Stimulated activated naive CD4-positive, alpha-beta T cell (primary cell): Measurements from ENCODE around the gene AUTS2.

Experiments used
- DNase-seq, 6 experiments: peaks; one replicate each; lab custom pipeline; 2025; lab: John Stamatoyannopoulos, UW

Gene AUTS2

DNA sequence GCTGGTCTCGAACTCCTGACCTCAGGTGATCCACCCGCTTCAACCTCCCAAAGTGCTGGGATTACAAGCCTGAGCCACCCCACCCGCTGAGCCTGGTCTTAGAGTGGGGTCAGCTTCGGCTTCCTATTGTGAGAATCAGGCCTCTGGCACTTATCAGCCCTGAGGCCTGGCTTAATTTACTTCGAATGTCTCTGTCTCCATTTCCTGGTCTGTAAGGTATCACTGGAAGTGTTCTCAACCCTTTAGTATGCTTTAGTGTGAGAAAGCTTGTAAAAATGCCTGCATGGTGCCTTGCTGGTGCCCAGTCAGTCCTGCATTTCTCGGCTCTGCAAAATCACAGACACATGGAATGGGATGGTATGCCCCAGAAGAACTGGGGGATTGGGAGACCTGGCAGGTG lies 862.3 kb downstream of the AUTS2 start:
- DNase-seq: no peak

- no peak for DNase-seq
These were observed 865.2 kb downstream of the AUTS2 start for GRCh38 chr7:70463352-70463938.

GRCh38 chr7:70466725-70467364 lies 868.6 kb downstream of the AUTS2 start:
- DNase-seq: no peak

DNA sequence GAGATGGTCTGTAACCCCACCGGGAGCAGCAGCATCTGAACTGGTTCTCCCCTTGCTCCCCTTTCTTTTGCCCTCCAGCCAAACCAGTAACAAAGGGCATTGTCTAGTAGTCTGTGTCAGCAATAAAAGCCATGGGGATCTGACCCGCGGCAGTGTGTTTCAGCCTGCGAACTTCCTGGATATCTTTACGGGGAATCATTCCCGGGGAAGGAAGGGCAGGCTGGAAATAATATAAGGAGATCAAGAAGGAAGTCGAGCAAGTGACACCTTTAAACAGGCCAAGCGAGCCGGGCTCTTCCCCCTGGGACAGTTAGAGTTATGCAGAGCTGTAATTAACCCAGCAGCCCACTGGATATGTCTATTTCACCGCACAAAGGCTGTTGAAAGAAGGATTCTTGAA lies 872.5 kb downstream of the AUTS2 start:
- no peak for DNase-seq

DNA sequence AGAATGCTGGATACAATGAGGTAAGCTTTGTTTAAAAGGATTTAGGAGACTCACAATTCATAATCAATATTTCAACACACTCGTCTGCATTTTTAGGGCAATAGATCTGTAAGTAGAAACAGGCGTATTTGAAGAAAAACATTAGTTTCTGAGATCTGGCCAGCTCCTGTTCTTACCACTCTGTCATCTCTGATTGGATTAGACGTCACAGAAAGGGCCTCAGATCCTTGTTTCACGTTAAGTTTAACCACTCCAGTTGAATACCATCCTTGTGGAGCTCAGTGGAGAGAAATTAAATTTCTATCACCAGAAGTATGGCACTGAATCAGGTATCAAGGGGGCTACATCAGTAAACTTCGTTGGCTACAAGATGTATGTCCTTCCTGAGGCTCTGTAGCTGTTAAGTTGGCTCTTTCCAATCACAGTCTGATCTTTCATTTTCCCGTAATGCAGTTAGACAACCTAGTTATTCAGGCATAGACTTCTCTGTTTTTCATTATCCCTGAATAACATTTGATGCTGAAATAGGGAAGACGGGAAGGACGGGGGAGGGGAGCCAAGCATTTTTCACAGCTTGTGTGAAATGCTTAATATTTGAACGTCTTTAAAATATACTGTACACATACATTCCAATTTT lies 874.4 kb downstream of the AUTS2 start:
- no peak for DNase-seq

GRCh38 chr7:70474639-70475234 lies 876.5 kb downstream of the AUTS2 start:
- DNase-seq: no peak

DNA sequence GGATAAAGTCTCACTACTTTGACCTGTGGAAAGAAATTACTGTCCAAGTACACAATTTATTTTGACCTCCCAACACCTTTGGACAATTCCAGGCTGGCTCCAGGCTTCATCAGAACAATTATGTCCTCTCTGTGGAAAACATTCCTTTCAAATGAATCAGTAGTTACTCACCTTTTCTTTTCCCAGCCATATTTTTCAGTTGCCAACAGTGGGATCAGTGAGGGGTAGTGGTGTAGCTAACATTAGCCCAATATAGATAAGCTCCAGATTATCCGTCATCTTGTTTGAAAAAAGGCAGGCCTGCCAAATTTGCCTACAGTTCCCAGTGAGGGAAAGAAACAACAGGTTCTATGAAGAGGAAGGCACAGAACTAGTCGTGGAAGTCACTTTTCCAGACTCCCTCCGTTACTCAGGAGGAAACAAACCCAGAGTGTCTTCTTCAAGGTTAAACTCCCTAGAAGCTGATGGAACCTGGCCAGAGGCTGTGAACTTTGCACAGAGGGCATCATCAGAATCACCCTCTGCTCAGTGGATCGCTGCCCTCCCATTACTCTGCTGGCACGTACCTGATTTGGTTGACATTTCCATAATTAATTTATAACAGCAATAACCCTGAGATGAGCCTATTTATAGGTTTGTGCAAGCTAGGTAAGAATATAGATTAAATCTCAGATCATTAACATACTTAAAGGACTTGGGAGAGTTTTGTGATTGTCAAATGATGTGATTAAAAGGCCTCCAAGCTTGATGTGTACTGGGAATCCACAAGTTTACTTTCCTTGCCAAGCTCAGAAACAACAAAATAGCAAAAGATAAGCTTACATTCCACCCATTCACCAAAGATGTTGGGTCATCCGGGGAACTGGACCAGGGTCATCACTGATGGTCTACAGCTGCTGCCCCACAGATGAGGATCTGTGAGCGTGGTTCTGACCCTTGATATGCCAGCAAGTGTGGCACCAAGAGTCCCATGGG lies 879.0 kb downstream of the AUTS2 start:
- no peak for DNase-seq

DNA sequence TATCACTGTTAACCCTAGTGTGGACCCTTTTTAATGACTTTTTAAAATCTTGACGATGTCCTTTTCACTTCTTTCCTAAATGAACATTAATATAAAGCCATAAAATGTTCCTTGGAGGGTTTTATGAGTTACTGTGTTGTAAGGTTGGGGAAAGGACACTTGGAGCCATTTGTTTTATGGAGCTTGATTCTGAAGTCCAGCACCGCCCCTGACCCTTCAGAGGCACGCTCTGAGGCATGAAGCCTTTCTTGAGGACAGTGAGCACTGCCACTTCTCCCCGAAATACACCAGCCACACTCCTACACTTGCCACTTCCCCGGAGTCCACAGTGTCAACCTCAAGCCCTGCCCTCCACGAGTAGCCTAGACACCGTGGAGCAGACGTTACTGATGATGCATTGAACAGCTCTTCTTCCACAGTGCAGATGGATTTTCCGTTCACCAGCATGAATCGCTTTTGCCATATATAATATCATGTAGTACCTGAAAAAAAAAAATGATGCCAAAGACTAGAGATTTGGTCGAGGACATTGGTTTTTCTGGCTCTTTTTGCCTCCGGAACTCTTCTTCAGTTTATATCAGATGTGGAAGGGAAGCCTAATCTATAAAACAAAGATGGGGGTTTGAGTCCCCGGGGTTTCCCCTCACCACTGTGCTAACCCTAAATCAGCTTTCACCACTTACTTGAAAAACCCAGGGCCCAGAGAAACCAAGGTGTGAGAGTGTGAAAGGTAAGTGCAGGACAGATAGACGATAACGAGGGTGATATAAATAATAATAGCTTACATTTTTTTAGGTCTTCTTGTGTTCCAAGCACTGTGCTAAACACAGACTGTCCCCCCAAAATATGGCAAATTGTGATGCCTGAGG lies 881.1 kb downstream of the AUTS2 start:
- no peak for DNase-seq

GRCh38 chr7:70480927-70481569 lies 882.8 kb downstream of the AUTS2 start:
- no peak for DNase-seq

GRCh38 chr7:70481570-70482123 lies 883.4 kb downstream of the AUTS2 start:
- no peak for DNase-seq

DNA sequence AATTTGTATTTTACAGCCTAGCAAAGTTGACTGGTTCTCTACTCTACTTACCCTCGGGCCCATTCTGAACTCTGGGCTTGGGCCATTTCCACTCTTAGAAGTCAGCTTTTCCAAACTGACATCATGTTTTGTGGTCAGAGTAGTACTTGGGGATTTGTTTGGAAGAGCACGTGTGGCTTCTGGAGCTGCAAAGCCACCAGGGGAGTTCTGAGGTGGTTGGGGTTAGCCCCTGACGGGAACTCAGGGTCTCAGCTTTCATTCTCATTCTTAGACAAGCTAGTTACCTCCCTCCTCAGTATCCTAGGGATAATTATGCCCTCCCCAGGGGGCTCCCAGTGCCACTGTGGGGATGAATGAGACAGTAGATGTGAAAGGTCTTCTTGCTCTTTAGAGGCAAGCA lies 886.0 kb downstream of the AUTS2 start:
- DNase-seq: no peak

DNA sequence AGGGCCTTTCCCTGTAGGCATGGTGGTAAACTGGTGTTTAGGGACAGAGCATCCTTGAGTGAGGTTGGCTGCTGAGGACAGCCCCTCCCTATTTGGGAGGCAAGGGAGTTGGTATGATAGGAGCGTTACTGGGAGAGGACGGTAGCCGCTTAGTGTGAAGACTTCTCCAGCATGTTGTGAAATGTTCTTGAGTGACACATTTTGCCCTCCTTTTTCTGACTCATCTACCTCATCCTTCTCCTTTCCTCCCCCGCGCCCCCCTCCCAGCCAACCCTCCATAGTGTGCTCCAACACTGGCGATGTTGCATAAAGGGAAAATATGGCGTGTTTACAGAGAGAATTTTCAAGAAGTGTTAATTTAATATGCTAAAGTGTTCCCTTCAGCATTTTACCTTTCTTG lies 888.7 kb downstream of the AUTS2 start:
- DNase-seq: no peak

- no peak for DNase-seq
These were observed 889.2 kb downstream of the AUTS2 start for GRCh38 chr7:70487428-70487827.

- no peak for DNase-seq
These were observed 889.6 kb downstream of the AUTS2 start for GRCh38 chr7:70487886-70488285.

DNA sequence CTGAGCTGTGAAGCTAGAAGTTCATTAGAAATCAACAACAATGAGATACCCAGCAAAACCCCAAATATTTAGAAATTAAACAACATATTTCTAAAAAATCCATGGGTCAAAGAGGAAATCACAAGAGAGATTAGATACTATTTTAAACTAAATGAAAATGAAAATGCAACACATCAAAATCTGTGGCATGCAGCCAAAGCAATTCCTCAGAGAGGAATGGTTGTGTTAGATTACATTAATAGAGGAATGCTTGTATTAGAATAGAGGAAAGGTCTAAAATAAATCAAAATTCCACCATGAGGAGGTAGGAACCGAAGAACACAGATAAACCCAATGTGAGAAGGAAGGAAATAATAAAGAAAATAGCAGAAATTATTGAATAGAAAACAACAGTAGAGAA lies 891.5 kb downstream of the AUTS2 start:
- DNase-seq: no peak

GRCh38 chr7:70492625-70493024 lies 894.4 kb downstream of the AUTS2 start:
- DNase-seq: no peak

DNA sequence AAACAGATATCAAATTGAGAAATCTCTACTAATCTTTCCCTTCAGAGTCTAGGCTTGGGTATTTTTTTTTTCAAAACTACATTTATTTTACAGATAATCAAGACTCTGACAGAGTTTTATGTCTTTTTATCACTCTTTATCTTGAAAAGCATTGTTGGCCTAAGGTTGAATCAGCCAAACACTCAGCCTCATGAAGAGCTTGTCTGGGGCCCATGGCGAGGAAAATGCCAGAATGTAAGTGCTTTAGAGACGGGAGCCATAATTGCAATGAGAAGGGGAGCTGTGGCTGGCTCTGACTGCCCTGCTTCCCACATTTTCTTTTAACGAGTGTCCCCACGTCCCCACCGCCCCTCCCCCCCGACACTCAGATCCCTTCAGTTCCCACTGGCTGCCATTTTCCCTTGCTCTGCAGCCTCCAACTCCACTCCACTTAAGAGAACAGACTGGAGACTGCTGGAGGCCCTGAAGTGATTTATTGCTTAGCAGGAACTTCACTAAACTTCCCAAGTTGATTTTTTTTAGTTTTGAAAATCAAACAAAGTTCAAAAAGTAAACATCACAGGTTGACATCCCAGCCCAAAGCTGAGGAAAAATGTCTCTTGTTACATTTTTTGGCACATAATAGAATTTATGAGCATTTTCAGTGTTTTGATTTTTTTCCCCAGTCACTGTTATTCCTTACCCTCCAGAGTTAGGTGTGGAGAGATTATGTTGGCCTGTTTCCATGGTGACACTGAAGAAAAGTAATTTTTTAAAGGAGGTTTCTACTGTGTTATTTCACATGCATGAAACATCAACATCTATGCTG lies 896.2 kb downstream of the AUTS2 start:
- no peak for DNase-seq

DNA sequence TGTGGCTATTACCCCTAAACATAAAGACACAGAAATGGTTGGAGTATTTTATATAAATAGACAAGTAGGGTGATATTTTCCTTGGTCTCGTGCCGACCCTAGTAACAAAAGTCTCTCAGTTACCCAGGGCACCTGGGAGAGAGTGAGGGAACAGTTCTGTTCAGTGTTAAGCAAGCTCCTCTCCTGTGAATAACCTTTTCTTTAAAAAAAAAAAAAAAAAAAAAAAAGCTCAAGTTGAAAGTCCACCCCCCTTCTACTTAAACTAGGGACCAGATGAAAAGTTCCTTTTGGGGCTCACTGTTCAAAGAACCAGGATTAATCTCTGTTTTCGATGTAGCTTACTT lies 896.7 kb downstream of the AUTS2 start:
- DNase-seq: no peak

DNA sequence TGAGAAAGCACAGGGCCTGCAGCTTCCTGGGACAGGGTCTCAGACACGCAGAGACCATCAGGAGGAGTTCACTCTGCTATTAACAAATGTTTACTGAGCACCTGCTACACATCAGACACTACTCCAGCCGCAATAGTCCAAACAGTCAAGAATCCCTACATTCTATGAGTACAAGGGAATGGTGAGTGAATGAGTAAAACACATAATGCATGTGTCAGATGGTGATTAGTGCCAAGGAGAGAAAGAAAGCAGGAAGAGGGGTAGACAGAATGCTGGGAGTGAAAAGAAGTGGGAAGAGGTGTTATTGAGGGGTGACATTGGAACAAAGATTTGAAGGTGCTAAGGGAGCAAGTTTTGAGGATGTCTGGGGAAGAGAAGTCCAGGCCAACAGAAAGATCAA lies 899.5 kb downstream of the AUTS2 start:
- DNase-seq: no peak
